RKO (cell line): ENCODE measurements around the gene LRRC32.

Experiments used
- DNase-seq: peaks from one replicate; pipeline ENCODE4 v3.0.0-alpha.2; 2016; ENCODE audit warnings: low spot score

The LRRC32 gene

GRCh38 chr11:76662656-76663485 lies 7.7 kb downstream of the LRRC32 start:
- DNase-seq: no peak

- no peak for DNase-seq
Measured at GRCh38 chr11:76661834-76662434, 8.6 kb downstream of the LRRC32 start.

- DNase-seq: no peak
Measured at GRCh38 chr11:76661306-76661751, 9.2 kb downstream of the LRRC32 start.

GRCh38 chr11:76660533-76661305 lies 9.8 kb downstream of the LRRC32 start:
- no peak for DNase-seq

GRCh38 chr11:76659672-76660532 lies 10.6 kb downstream of the LRRC32 start:
- DNase-seq: no peak

GRCh38 chr11:76658651-76659650 lies 11.6 kb downstream of the LRRC32 start:
- no peak for DNase-seq

GRCh38 chr11:76658231-76658630 lies 12.3 kb downstream of the LRRC32 start:
- DNase-seq: no peak

GRCh38 chr11:76657187-76658170 lies 13.1 kb downstream of the LRRC32 start:
- no peak for DNase-seq

- DNase-seq: no peak
Measured at GRCh38 chr11:76656571-76657081, 13.9 kb downstream of the LRRC32 start.

GRCh38 chr11:76656050-76656531 lies 14.5 kb downstream of the LRRC32 start:
- no peak for DNase-seq

- DNase-seq: no peak
Measured at GRCh38 chr11:76655501-76656049, 15.0 kb downstream of the LRRC32 start.

- DNase-seq: no peak
Measured at GRCh38 chr11:76654980-76655379, 15.6 kb downstream of the LRRC32 start.

- no peak for DNase-seq
Measured at GRCh38 chr11:76654298-76654851, 16.2 kb downstream of the LRRC32 start.

GRCh38 chr11:76653674-76654284 lies 16.8 kb downstream of the LRRC32 start:
- no peak for DNase-seq

GRCh38 chr11:76653012-76653673 lies 17.4 kb downstream of the LRRC32 start:
- no peak for DNase-seq

GRCh38 chr11:76649851-76650372 lies 20.6 kb downstream of the LRRC32 start:
- no peak for DNase-seq

GRCh38 chr11:76649011-76649410 lies 21.5 kb downstream of the LRRC32 start:
- no peak for DNase-seq
